ENCODE results near the gene WDFY2.
"Not testable (repeated sequence)": the region's sequence is repeated elsewhere in the genome, so short reads cannot be mapped to it uniquely, and the experiment has no call there.

WDFY2 gene

GRCh38 chr13:51638216-51638871, 54.1 kb downstream of the WDFY2 start:
- peaks cover 49% of the 10 kb centered on the region for H3K4me1 ChIP-seq (ENCODE audit: control insufficient read depth, low read depth, low read length)
- no peak overlapping the region for H3K27ac ChIP-seq (ENCODE audit: low read length)
- no peak overlapping the region for H3K9ac ChIP-seq (ENCODE audit: low read length)
- no peaks in the 10 kb centered on the region for H3K27me3 ChIP-seq (ENCODE audit: control insufficient read depth, insufficient read depth, low read length)
- H3K9me3 ChIP-seq (ENCODE audit: control insufficient read depth, low read depth, low read length): no peaks in the 10 kb centered on the region
- H3K36me3 ChIP-seq (ENCODE audit: control insufficient read depth, low read depth, low read length): no peaks in the 10 kb centered on the region
- peak overlapping the region; percentile 11 for H3K4me3 ChIP-seq (ENCODE audit: low read length)

- H3K27ac ChIP-seq (ENCODE audit: low read length): no peak overlapping the region
- peaks cover 55% of the 10 kb centered on the region for H3K4me1 ChIP-seq (ENCODE audit: control insufficient read depth, low read depth, low read length)
- H3K27me3 ChIP-seq (ENCODE audit: control insufficient read depth, insufficient read depth, low read length): no peaks in the 10 kb centered on the region
- H3K4me3 ChIP-seq (ENCODE audit: low read length): no peak overlapping the region
- H3K9ac ChIP-seq (ENCODE audit: low read length): no peak overlapping the region
- no peaks in the 10 kb centered on the region for H3K9me3 ChIP-seq (ENCODE audit: control insufficient read depth, low read depth, low read length)
- no peaks in the 10 kb centered on the region for H3K36me3 ChIP-seq (ENCODE audit: control insufficient read depth, low read depth, low read length)
Observed at GRCh38 chr13:51639171-51639570, 54.9 kb downstream of the WDFY2 start.

- H3K4me1 ChIP-seq (ENCODE audit: control insufficient read depth, low read depth, low read length): peaks cover 66% of the 10 kb centered on the region
- not testable (repeated sequence) for H3K9me3 ChIP-seq (ENCODE audit: control insufficient read depth, low read depth, low read length); H3K9ac ChIP-seq (ENCODE audit: low read length)
Observed at GRCh38 chr13:51640696-51641095, 56.4 kb downstream of the WDFY2 start.

GRCh38 chr13:51643105-51643881, 59.0 kb downstream of the WDFY2 start:
- H3K27me3 ChIP-seq (ENCODE audit: control insufficient read depth, insufficient read depth, low read length): no peaks in the 10 kb centered on the region
- H3K27ac ChIP-seq (ENCODE audit: low read length): no peak overlapping the region
- H3K36me3 ChIP-seq (ENCODE audit: control insufficient read depth, low read depth, low read length): no peaks in the 10 kb centered on the region
- peaks cover 60% of the 10 kb centered on the region for H3K4me1 ChIP-seq (ENCODE audit: control insufficient read depth, low read depth, low read length)
- H3K4me3 ChIP-seq (ENCODE audit: low read length): no peak overlapping the region
- H3K9me3 ChIP-seq (ENCODE audit: control insufficient read depth, low read depth, low read length): no peaks in the 10 kb centered on the region
- H3K9ac ChIP-seq (ENCODE audit: low read length): no peak overlapping the region

More at GRCh38 chr13:51640696-51641095, 56.4 kb downstream of the WDFY2 start:
- H3K36me3 ChIP-seq (ENCODE audit: control insufficient read depth, low read depth, low read length); H3K27ac ChIP-seq (ENCODE audit: low read length); H3K4me3 ChIP-seq (ENCODE audit: low read length); H3K27me3 ChIP-seq (ENCODE audit: control insufficient read depth, insufficient read depth, low read length): not testable (repeated sequence)

- Histone ChIP-seq H3K27ac (ENCODE audit: low read length) (no peak overlapping the region), H3K9ac (ENCODE audit: low read length) (no peak overlapping the region), H3K36me3 (ENCODE audit: control insufficient read depth, low read depth, low read length) (no peaks in the 10 kb centered on the region), H3K4me1 (ENCODE audit: control insufficient read depth, low read depth, low read length) (peaks cover 55% of the 10 kb centered on the region), H3K9me3 (ENCODE audit: control insufficient read depth, low read depth, low read length) (no peaks in the 10 kb centered on the region), H3K27me3 (ENCODE audit: control insufficient read depth, insufficient read depth, low read length) (no peaks in the 10 kb centered on the region), H3K4me3 (ENCODE audit: low read length) (no peak overlapping the region)
Observed at GRCh38 chr13:51643882-51644281, 59.6 kb downstream of the WDFY2 start.

- Histone ChIP-seq H3K4me1 (ENCODE audit: control insufficient read depth, low read depth, low read length) (peaks cover 47% of the 10 kb centered on the region), H3K27me3 (ENCODE audit: control insufficient read depth, insufficient read depth, low read length) (no peaks in the 10 kb centered on the region), H3K36me3 (ENCODE audit: control insufficient read depth, low read depth, low read length) (no peaks in the 10 kb centered on the region), H3K9ac (ENCODE audit: low read length) (peak overlapping the region; percentile 51), H3K9me3 (ENCODE audit: control insufficient read depth, low read depth, low read length) (no peaks in the 10 kb centered on the region), H3K4me3 (ENCODE audit: low read length) (no peak overlapping the region), H3K27ac (ENCODE audit: low read length) (peak overlapping the region; percentile 59)
Observed at GRCh38 chr13:51644654-51645053, 60.4 kb downstream of the WDFY2 start.

GRCh38 chr13:51645154-51645650, 60.9 kb downstream of the WDFY2 start:
- Histone ChIP-seq H3K4me1 (ENCODE audit: control insufficient read depth, low read depth, low read length) (peaks cover 46% of the 10 kb centered on the region), H3K9me3 (ENCODE audit: control insufficient read depth, low read depth, low read length) (no peaks in the 10 kb centered on the region), H3K4me3 (ENCODE audit: low read length) (no peak overlapping the region), H3K27ac (ENCODE audit: low read length) (peak overlapping the region; percentile 59), H3K9ac (ENCODE audit: low read length) (peak overlapping the region; percentile 51), H3K36me3 (ENCODE audit: control insufficient read depth, low read depth, low read length) (no peaks in the 10 kb centered on the region), H3K27me3 (ENCODE audit: control insufficient read depth, insufficient read depth, low read length) (no peaks in the 10 kb centered on the region)

- no peaks in the 10 kb centered on the region for H3K27me3 ChIP-seq (ENCODE audit: control insufficient read depth, insufficient read depth, low read length)
- H3K9ac ChIP-seq (ENCODE audit: low read length): peak overlapping the region; percentile 51
- H3K9me3 ChIP-seq (ENCODE audit: control insufficient read depth, low read depth, low read length): no peaks in the 10 kb centered on the region
- peaks cover 46% of the 10 kb centered on the region for H3K4me1 ChIP-seq (ENCODE audit: control insufficient read depth, low read depth, low read length)
- peak overlapping the region; percentile 7 for H3K4me3 ChIP-seq (ENCODE audit: low read length)
- H3K27ac ChIP-seq (ENCODE audit: low read length): peak overlapping the region; percentile 37
- no peaks in the 10 kb centered on the region for H3K36me3 ChIP-seq (ENCODE audit: control insufficient read depth, low read depth, low read length)
Observed at GRCh38 chr13:51645761-51646670, 61.8 kb downstream of the WDFY2 start.

GRCh38 chr13:51647067-51647466, 62.8 kb downstream of the WDFY2 start:
- Histone ChIP-seq H3K4me1 (ENCODE audit: control insufficient read depth, low read depth, low read length) (peaks cover 46% of the 10 kb centered on the region), H3K4me3 (ENCODE audit: low read length) (no peak overlapping the region), H3K27me3 (ENCODE audit: control insufficient read depth, insufficient read depth, low read length) (no peaks in the 10 kb centered on the region), H3K9me3 (ENCODE audit: control insufficient read depth, low read depth, low read length) (no peaks in the 10 kb centered on the region), H3K9ac (ENCODE audit: low read length) (no peak overlapping the region), H3K36me3 (ENCODE audit: control insufficient read depth, low read depth, low read length) (no peaks in the 10 kb centered on the region), H3K27ac (ENCODE audit: low read length) (no peak overlapping the region)

GRCh38 chr13:51652193-51652592, 67.9 kb downstream of the WDFY2 start:
- H3K36me3 ChIP-seq (ENCODE audit: control insufficient read depth, low read depth, low read length); H3K4me3 ChIP-seq (ENCODE audit: low read length); H3K27ac ChIP-seq (ENCODE audit: low read length); H3K9ac ChIP-seq (ENCODE audit: low read length); H3K9me3 ChIP-seq (ENCODE audit: control insufficient read depth, low read depth, low read length); H3K27me3 ChIP-seq (ENCODE audit: control insufficient read depth, insufficient read depth, low read length): not testable (repeated sequence)
- H3K4me1 ChIP-seq (ENCODE audit: control insufficient read depth, low read depth, low read length): peaks cover 19% of the 10 kb centered on the region

All from iPS-18a (cell line).